Glomerular endothelial cell (primary cell): ENCODE data around the gene P2RX2. TPM values are rescaled to one million over a fixed set of nuclear protein-coding genes. Genes with fewer than 3 reads are reported as not detected.
"Not testable (repeated sequence)": the region's sequence is repeated elsewhere in the genome, so short reads cannot be mapped to it uniquely, and the experiment has no call there.

Source experiments
- DNase-seq: peaks from one replicate; pipeline ENCODE4 v3.0.0-alpha.2; 2011; ENCODE audit warnings: low read depth, low spot score; ENCODE audit errors: extremely low read depth
- total RNA-seq: library from RNA; depleted of rRNA; stranded (reverse); fragments of >200 nt; gene quantifications from 2 replicates; pipeline ENCODE4 v1.2.3, GENCODE V29; 2015

P2RX2 gene
- total RNA-seq, 1 donor from 2014 or later, result not detected

- DNase-seq, result no peak
Observed at GRCh38 chr12:132582582-132583410, 35.8 kb upstream of the P2RX2 start.

GRCh38 chr12:132583411-132583710 lies 35.2 kb upstream of the P2RX2 start:
- no peak for DNase-seq

- DNase-seq, result no peak
Observed at GRCh38 chr12:132583736-132584135, 34.8 kb upstream of the P2RX2 start.

- DNase-seq, result no peak
Observed at GRCh38 chr12:132584429-132584828, 34.1 kb upstream of the P2RX2 start.

- DNase-seq, result no peak
Observed at GRCh38 chr12:132585177-132585576, 33.4 kb upstream of the P2RX2 start.

- no peak for DNase-seq
Observed at GRCh38 chr12:132586929-132587328, 31.6 kb upstream of the P2RX2 start.

- no peak for DNase-seq
Observed at GRCh38 chr12:132587781-132588180, 30.8 kb upstream of the P2RX2 start.

- DNase-seq, result no peak
Observed at GRCh38 chr12:132588319-132588718, 30.3 kb upstream of the P2RX2 start.

GRCh38 chr12:132588821-132589669 lies 29.5 kb upstream of the P2RX2 start:
- no peak for DNase-seq

GRCh38 chr12:132591107-132591935 lies 27.3 kb upstream of the P2RX2 start:
- DNase-seq, result no peak

GRCh38 chr12:132592282-132592970 lies 26.1 kb upstream of the P2RX2 start:
- DNase-seq, result no peak

GRCh38 chr12:132593071-132593470 lies 25.5 kb upstream of the P2RX2 start:
- no peak for DNase-seq

GRCh38 chr12:132593521-132593920 lies 25.1 kb upstream of the P2RX2 start:
- DNase-seq, result no peak

- DNase-seq, result peak; percentile 72
Observed at GRCh38 chr12:132593938-132594358, 24.6 kb upstream of the P2RX2 start.

- no peak for DNase-seq
Observed at GRCh38 chr12:132595183-132595582, 23.4 kb upstream of the P2RX2 start.

GRCh38 chr12:132596016-132596415 lies 22.6 kb upstream of the P2RX2 start:
- no peak for DNase-seq

GRCh38 chr12:132597333-132598316 lies 21.0 kb upstream of the P2RX2 start:
- no peak for DNase-seq

GRCh38 chr12:132599502-132599901 lies 19.1 kb upstream of the P2RX2 start:
- DNase-seq, result not testable (repeated sequence)
